Activated CD4-positive, alpha-beta T cell treated with anti-CD3 and anti-CD28 coated beads, Interleukin-2, amount 50 U/mL, for 16 hours (primary cell): ENCODE results near the gene SCFD1.
"Not testable (repeated sequence)": the region's sequence is repeated elsewhere in the genome, so short reads cannot be mapped to it uniquely, and the experiment has no call there.

Experiments
- DNase-seq: peaks from one replicate; pipeline ENCODE4 v3.0.0-alpha.2; 2020

The SCFD1 gene

DNA sequence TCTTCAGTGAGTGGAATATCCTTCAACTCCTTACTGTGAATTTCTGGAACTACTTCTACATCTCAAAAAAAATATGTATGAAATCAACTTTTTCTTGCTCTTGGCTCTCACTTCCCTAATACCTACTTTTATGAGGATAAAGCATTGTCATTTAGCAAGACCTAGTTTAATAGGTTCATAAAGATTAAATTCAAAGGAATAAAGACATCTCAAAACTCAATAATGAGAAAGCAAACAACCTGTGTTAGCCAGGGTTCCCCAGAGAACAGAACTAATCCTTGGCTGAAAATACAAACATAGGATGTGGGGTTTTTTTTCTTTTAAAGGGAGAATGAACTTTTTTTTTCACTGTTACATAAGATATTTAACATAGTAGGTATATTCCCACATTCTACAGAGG lies 57.9 kb downstream of the SCFD1 start:
- DNase-seq: no peak

DNA sequence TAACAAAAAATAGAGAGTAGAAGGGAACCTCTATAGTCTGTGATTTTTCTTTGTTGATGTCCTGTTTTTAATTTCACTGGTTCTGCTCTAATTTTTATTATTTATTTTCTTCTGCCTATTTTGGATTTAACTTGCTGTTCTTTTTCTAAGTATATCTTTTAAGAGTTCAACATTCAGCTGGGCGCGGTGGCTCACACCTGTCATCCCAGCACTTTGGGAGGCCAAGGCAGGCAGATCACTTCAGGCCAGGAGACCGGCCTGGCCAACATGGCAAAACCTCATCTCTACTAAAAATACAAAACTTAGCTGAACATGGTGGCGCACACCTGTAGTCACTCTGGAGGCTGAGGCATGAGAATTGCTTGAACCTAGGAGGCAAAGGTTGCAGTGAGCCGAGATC lies 58.7 kb downstream of the SCFD1 start:
- DNase-seq: not testable (repeated sequence)

DNA sequence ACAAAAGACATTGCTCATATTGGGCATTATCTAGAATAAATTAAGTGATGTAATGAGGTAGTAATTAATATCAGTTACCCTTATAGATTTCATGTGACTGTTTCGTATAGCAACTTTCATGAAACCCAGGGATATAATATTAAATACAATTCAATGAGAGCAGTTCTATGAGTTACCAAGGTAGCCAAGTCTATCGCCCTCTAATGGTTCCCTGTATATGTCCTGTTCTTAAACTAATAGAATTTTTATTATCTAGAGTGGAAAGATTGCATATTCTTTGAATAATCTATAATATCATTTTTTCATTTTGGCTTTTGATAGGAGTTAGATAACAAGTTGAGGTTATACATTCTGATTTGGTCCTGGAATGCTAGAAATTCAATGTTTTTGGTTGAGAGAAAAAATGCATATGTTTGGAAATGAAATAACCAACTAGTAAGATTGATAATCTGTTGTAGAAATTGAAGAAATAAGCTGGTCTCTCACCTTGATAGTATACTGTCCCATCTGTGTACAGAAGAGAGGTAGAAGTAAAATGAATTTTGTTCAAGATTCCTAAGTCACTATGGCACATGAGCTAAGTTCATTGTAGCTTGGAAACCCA lies 59.7 kb downstream of the SCFD1 start:
- DNase-seq: no peak

DNA sequence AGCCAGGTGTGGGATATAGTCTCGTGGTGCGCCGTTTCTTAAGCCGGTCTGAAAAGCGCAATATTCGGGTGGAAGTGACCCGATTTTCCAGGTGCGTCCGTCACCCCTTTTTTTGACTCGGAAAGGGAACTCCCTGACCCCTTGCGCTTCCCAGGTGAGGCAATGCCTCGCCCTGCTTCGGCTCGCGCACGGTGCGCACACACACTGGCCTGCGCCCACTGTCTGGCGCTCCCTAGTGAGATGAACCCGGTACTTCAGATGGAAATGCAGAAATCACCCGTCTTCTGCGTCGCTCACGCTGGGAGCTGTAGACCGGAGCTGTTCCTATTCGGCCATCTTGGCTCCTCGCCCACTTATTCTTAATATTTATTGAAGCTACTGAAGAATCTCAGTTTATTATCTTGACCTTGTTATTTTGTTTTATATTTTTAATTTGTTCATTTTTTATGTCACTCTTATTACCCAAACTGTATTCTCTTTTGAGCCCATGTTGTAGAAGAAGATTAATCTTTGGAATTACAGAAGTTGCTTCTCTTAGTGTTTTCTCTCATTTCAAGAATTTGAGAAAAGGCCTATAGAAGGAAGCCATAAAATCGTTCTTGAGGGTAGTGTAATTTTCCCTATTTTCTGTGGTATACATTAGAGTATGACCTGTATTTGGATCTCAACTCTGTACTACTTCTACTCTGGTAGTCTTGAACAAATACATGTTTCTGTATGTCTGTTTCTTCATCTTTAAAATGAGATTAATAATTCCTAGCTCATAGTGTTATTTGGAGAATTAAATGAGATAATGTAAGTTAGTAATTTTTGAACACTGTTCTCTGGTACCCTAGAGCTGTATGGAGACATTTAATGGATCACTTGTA lies 68.6 kb downstream of the SCFD1 start:
- peak; percentile 17 for DNase-seq

DNA sequence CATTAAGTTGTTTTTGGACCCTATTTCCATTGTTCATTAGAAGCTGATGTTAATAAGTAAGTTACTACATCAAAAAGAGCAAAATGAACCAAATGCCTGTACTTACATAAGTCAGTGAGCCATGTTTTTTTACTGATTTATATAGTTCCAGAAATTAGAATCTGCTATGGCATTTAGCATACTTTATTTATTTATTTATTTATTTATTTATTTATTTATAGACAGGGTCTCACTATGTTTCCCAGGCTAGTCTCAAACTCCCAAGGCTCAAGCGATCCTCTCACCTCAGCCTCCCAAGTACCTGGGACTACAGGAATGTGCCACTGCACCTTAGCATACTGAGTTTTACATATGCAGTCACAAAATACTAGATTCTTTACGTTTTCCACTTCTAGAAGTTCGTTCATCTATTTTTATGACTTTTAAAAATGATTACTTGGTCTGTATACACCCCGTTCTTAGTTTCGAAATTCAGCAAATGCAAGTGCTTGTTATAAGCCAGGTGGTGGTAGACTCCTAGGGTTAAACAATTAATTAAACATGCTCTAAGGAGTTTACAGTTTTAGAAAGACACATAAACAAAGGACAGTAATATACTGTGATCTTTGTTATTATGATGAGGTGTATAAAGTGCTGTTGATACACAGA lies 69.8 kb downstream of the SCFD1 start:
- no peak for DNase-seq

DNA sequence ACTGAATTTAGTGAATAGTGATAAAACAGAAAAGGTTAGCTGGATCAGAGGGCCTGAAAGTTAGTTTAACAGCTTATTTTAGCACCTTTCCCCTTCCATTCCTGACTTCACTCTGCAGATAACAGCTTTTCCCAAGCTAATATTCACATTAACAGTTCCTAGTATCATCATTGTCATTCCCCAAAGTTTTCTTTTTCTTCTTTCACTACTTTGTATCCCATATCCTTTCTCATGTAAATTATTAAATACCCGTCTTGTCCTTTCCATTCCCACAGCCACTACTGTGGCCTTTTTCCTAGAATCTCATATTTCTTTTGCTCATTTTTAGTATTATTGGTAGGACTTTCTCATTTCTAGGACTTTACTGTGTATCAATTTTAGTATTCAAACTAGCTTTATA lies 70.5 kb downstream of the SCFD1 start:
- DNase-seq: no peak

DNA sequence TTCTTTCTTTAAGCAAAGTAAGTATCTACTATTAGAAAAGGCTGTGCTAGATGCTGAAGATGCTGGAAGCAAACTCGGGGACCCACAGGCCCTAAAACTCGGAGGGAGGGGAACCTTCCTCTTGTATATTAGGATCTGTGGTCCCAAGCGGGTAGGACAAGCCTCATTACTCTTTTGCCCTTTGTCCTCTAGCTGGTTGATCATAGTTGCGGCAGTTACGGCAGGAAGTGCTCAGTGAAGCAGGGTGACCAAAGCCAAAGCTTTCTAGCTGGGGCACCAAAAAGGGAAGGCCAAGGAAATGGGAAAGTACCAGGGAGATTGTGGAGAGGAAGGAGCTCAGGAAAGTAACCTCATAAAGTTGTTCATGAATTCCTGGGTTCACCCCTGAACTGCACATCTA lies 76.3 kb downstream of the SCFD1 start:
- no peak for DNase-seq

DNA sequence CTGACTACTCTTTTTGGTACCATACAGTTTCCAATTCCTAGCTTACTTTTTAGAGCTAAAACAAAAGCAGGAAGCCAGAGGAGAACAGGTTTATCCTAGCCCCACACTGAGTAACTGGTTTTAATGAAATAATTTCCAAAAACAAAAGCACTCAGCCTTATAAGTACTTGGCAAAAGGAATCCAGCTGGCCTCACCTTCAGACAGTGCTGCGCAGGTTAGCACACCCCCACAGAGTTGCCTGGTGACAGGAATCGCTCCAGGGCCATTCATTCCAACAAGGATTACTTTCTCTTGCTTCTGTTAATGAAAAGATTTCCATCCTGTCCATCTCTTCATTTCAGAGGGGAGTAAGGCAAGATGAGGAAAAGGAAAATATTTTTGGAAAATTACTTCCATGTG lies 84.6 kb downstream of the SCFD1 start:
- DNase-seq: no peak

DNA sequence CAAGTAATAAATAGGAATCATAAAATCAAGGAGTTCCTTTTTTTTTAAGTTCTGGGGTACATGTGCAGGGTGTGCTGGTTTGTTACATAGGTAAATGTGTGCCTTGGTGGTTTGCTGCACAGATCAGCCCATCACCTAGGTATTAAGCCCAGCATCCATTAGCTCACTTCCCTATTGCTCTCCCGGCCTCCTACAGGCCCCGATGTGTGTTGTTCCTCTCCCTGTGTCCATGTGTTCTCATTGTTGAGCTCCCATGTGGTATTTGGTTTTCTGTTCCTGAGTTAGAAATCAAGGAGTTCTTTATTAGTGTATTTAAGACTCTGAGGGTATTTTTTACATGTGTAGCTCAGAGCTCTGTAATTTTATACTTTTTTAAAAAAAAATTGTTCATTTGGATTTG lies 86.0 kb downstream of the SCFD1 start:
- no peak for DNase-seq

DNA sequence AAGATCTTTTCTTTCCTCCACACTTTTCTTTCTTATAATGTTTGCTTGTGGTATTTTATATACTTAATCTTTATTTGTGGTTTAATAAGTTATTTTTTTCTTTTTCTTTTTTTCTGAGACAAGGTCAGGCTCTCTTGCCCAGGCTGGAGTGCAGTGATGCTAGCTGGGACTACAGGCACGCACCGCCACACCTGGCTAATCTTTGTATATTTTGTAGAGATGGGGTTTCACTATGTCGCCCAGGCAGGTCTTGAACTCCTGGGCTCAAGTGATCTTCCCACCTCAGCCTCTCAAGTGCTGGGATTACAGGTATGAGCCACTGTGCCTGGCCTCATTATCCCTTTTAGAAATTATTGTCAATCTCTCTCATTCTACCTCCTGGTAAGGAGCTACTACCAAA lies 87.1 kb downstream of the SCFD1 start:
- DNase-seq: no peak

DNA sequence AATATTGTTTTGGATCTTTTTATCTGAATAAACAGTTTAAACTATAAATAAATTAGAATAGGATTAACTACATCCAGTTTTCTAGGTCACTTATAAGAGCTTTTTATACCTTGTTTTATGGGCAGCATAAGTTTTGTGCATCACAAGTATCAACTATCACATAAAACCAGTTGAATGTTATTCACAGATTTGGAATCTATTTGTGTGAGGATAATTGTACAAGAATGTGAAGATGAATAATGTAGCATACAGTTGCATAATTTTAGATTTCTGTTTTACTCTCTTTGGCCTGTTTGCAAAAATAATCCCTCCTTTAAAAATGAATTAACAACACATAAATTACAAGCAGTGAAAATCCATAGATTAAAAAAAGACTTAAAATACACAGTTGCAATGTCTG lies 88.8 kb downstream of the SCFD1 start:
- no peak for DNase-seq

DNA sequence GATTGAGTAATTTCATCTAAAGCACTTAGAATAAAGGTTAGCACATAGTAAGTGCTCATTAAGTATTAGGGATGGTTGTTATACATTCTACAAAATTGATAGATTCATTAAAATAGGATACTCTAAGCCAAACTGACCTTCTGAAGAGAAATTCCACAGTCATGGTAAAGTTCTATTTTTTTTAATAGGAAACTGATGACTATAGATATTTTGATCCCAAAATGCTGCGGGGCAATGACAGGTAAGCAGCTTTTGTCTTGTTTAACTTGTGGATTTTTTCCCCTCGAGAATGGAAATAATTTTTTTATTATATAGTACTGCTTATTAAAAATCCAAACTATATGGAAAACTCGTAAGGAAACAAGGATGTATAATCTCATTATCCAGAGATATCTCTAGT lies 97.0 kb downstream of the SCFD1 start:
- DNase-seq: no peak

DNA sequence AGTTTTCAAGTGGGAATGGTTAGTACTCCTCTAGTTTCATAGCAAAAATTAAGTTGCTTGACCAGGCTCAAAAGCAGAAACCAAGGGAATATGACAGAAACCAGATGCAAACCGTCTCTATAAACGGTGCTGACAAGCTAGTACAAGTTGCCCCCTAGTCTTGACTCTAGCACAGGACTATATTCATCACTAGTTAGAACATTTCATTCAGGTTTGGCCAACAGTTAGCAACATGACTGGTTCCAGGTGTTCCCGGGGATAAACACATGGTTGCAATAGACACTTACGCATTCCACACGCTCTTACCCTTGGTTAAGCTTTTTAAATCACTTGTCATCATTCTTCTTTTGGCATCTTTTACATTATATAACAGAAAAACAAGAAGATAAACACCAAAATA lies 103.6 kb downstream of the SCFD1 start:
- no peak for DNase-seq

DNA sequence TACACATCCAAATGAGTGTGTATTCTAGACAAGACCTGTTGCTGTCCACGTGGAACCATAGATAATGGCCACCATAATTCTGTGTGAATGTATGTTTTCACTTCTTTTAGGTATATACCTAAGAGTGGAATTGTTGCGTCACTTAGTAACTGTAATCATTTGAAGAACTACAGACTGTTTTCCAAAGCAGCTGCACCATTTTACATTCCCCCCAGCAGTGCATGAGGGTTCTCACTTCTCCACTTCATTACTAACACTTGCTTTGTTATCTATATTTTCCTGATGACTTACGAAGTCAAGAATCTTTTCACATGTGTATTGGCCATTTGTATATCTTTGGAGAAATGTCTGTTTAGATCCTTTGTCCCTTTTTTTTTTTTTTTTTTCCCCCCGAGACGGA lies 106.4 kb downstream of the SCFD1 start:
- no peak for DNase-seq

DNA sequence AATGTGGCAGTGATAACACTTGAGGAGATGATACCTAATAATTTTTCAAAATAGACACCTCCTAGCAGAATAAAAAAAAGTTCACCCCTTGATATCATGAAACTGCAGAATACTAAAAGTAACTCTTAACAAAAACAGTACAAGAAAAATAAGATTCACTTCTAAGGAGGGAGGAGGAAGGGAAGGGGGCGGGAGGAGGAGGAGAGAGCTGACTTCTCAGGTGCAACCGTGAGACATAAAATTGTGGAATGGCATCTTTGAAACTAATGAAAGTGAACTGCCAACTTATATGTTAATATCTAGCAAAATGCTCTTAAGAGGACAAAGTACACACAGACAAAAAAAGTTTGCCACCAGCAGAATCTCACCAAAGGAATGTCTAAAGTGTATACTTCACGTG lies 115.8 kb downstream of the SCFD1 start:
- no peak for DNase-seq

DNA sequence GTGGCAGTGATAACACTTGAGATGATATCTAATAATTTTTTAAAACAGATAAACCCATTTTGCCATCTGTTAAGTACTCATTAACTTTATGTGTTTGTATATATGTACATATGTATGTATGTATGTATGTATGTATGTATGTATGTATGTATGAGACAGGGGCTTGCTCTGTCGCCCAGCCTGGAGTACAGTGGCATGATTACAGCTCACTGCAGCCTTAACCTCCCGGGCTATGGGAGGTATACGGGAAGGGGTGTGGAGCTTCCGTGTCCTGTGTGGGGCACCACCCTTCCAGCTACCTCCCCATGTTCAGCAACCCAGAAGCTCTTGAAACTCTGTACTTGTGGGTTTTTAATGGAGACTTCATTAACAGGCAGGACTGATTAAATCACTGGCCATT lies 116.9 kb downstream of the SCFD1 start:
- DNase-seq: no peak

DNA sequence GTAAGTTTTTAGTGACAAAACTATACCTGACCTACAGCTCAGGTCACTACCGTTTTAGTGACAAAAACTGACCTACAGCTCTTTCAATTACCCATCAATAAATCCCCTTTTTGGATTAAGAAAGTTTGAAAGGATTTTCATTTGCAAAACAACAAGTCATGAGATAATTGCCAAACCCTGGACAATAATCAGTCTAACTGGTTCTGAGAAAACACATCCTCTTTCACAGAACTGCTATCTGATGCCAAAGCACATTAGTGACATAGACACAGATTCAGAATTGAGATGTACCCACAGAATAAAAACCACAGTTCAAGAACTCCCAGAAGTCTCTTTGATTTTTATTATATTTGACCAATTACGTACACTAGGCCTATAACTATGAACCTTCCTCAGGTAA lies 126.2 kb downstream of the SCFD1 start:
- no peak for DNase-seq

DNA sequence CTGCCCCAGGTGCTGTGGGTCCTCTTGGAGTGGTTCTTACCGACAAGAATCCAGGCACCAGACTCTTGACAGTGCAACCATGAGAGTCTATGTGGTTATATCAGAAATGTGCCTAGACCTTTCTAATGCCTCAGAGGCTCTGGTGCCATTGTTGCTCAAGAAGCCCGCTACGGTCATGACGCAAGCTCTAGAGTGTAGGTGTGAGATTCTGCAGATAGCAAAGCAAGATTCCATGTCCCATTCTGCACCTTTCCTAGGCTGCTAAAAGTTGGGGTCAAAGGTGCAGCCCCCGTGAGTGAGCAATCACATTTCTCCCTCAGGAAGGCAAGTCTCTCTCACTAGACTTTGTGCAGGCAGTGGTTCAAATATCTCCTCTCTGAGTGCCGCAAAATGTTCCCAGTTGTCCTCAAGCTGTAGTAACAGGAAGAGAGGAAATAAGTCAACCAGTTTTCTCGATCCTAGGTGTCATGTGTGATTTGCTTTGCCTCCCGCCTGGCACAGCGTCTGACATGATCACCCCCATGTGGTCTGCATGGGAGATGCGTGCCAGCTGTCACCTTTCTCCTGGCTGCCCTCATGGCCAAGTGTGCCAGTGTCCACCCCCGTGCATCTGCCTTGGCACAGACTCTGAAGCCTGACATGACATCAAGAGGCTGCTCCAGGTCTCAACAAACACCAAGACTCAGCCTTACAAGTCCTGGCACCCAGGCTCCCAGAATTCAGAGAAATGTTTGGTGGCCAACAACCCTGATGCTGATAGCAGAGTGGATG lies 129.7 kb downstream of the SCFD1 start:
- peak; percentile 8 for DNase-seq

DNA sequence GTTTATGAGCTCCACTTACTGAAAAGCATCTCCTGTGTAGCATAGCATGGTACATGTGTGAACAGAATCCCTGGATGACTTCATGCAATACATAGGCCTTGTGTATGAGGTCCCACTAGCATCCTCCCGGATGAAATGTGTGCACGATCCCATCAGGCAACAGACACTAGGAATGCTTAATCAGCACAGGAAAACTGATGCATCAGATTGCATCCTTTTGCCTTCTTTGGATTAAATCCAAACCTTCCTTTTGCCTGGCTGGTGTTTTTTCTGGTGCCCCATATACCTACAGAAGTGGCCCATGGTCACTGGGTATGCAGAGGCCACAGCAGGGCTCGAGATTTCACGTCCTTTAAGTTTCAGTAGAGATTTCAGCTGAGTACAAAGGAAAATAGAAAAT lies 131.3 kb downstream of the SCFD1 start:
- no peak for DNase-seq

DNA sequence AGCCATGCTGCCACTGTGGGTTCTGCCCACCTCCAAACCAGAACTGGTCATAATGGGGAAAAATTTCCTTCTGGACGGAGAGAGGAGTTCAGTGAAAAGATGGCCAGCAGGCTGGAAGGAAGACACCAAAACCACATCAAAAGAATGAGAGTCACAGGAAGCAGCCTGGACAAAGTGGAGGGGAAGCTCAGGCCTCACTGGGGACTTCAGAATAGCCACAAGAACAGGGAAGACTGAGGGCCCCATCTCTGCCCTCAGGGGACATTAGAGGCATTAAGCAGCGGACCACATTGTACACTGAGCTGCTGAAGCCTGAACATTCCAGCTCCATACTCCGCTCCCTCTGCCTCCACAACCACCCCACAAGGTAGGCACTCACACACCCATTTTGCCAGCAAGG lies 132.7 kb downstream of the SCFD1 start:
- no peak for DNase-seq

DNA sequence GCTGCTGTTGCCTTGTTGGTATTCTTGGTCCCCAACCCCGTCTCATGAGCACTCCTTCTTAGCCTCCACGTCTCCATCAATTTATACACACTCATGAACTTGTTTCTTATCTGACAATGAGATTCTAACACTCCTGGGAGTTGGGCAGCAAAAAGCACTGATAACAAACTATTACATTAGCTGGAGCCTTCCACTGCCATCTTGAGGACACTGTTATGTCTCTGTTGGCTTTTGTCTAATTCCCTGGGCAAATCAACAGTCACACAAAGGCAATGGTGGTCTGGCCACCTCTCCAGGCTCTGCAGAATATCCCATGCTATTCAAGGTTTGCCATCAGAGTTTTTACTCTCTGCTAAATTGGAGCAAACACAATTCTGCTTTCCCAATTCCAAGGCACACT lies 134.5 kb downstream of the SCFD1 start:
- DNase-seq: no peak

DNA sequence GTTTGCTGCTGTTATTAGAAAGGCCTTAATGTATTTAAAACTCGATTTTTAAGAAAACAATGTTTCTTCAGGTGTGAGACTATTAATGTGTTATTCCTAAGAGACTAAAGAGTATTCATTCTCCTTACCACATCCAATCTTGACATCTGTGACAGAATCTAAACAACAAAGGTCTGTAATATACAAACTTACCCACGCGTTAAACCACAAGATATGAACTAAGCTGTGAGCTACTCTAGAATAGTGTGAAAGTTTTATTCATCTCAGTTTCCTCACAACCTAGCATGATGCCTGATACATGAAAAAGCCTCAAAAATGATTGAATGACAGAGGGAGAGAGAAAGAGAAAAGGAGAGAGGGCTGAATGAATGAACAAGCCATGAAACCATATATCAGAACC lies 135.0 kb downstream of the SCFD1 start:
- DNase-seq: no peak
